H1 (cell line): Measurements from ENCODE around the gene KIAA1671.

Source experiments
- CBX5 ChIP-seq: fragments of 300-800, 300-1000 bp; sonication (generic); IDR thresholded peaks from 2 replicates; pipeline ENCODE4 v1.7.1; 2016; ENCODE audit warnings: antibody characterized with exemption, low read length, low read depth
- CEBPB ChIP-seq: IDR thresholded peaks from 2 replicates; pipeline ENCODE4 v1.6.1; 2012; ENCODE audit warnings: low read depth, low read length
- CREB1 ChIP-seq: IDR thresholded peaks from 2 replicates; pipeline ENCODE4 v1.6.1; 2012; ENCODE audit warnings: inconsistent platforms
- EGR1 ChIP-seq: IDR thresholded peaks from 2 replicates; pipeline ENCODE4 v1.6.1; 2011; ENCODE audit warnings: low read depth, low read length, borderline replicate concordance
- EZH2 ChIP-seq: fragments of 200-600 bp; sonication (generic); IDR thresholded peaks from 2 replicates; pipeline ENCODE4 v1.7.1; 2012; ENCODE audit warnings: low read depth, mild to moderate bottlenecking, moderate library complexity, low read length, inconsistent platforms; ENCODE audit not compliant: severe bottlenecking
- JUN ChIP-seq: IDR thresholded peaks from 2 replicates; pipeline ENCODE4 v1.6.1; 2011; ENCODE audit warnings: low read depth, mild to moderate bottlenecking, improper control_type of control experiment, low read length
- KDM4A ChIP-seq: IDR thresholded peaks from one replicate; pipeline ENCODE4 v1.7.1; 2012; ENCODE audit warnings: low read depth, mild to moderate bottlenecking, moderate library complexity, low read length, inconsistent platforms; ENCODE audit not compliant: severe bottlenecking
- POLR2A ChIP-seq, 2 experiments: IDR thresholded peaks; 1 replicate in 1 of 2; 2 replicates in 1 of 2; pipeline ENCODE4 v1.6.1; 2011; ENCODE audit warnings: low read depth in 2 of 2, low read length in 2 of 2, mild to moderate bottlenecking in 2 of 2; ENCODE audit errors: control extremely low read depth in 1 of 2
- RAD21 ChIP-seq, 2 experiments: IDR thresholded peaks in 1 of 2; conservative IDR thresholded peaks in 1 of 2; 2 replicates each; pipeline ENCODE4 v1.6.1; 2011; ENCODE audit warnings: low read depth in 2 of 2, low read length in 2 of 2, improper control_type of control experiment in 1 of 2, inconsistent platforms in 1 of 2, mild to moderate bottlenecking in 1 of 2, moderate library complexity in 1 of 2
- SIN3A ChIP-seq, 2 experiments: IDR thresholded peaks in 1 of 2; conservative IDR thresholded peaks in 1 of 2; 2 replicates each; pipeline ENCODE4 v1.6.1; 2011 to 2012; ENCODE audit warnings: low read length in 2 of 2, improper control_type of control experiment in 1 of 2, low read depth in 1 of 2, mild to moderate bottlenecking in 1 of 2
- TBP ChIP-seq: IDR thresholded peaks from 2 replicates; pipeline ENCODE4 v1.6.1; 2011; ENCODE audit warnings: low read depth, low read length, improper control_type of control experiment
- TF ChIP-seq, protein P1 (sequence below), 3 experiments: IDR thresholded peaks; 1 replicate in 2 of 3; 2 replicates in 1 of 3; pipeline versions ENCODE4 v1.5.1 to v1.6.1; 2011; ENCODE audit warnings: low read length in 3 of 3, mild to moderate bottlenecking in 3 of 3, inconsistent platforms in 2 of 3, low read depth in 1 of 3, moderate library complexity in 1 of 3; ENCODE audit not compliant: insufficient read depth in 1 of 3; ENCODE audit errors: control extremely low read depth in 1 of 3
- TF ChIP-seq, protein P2 (sequence below): IDR thresholded peaks from 2 replicates; pipeline ENCODE4 v1.6.1; 2012; ENCODE audit warnings: inconsistent platforms

DNA sequence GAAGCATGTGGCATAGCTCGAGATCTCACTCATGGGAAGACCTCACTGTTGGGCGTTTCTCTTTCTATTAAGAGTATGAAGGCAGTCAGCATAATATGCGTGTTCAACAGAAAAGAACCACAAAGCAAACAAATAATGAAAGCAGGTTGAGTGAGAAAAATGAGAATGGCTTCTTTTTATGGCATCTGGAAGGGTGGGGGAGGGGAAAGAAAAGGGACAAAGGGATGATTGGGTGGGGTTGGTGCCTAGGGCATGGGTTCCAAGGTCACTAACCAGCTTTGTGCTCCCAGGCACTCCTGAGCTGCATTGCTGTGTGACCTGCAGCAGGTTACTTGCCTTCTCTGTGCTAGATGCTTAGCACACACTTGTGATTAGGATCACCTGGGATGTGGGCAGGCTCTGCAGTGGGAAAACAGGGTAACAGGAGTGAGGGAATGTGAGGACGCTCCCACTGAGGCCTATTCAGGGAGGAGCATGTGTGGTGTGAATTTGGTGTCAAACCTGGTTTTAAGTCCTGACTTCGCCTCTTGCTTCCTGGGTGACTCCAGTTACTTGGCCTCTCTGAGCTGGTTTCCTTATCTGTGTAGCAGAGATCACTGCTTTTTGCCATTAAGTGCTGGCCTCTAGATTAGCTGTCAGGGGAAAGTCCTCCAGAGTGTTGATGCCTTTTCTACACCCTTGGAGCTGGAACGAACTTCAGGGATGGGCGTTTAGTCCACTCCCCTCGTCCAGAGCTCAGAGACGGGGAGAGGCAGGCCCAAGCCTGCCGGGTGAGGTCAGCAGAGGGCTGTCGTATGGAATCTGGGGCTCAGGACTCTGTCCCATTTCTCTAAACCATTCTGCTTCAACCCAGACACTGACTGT lies 74.8 kb downstream of the KIAA1671 start:
- TF ChIP-seq, protein P1, sequence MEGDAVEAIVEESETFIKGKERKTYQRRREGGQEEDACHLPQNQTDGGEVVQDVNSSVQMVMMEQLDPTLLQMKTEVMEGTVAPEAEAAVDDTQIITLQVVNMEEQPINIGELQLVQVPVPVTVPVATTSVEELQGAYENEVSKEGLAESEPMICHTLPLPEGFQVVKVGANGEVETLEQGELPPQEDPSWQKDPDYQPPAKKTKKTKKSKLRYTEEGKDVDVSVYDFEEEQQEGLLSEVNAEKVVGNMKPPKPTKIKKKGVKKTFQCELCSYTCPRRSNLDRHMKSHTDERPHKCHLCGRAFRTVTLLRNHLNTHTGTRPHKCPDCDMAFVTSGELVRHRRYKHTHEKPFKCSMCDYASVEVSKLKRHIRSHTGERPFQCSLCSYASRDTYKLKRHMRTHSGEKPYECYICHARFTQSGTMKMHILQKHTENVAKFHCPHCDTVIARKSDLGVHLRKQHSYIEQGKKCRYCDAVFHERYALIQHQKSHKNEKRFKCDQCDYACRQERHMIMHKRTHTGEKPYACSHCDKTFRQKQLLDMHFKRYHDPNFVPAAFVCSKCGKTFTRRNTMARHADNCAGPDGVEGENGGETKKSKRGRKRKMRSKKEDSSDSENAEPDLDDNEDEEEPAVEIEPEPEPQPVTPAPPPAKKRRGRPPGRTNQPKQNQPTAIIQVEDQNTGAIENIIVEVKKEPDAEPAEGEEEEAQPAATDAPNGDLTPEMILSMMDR (IDR thresholded peaks at IDR 0.05; ENCODE audit: control extremely low read depth in 1 of 3, insufficient read depth in 1 of 3, low read depth in 1 of 3, low read length in 3 of 3), result no peak
- TF ChIP-seq POLR2A (IDR thresholded peaks at IDR 0.05; ENCODE audit: control extremely low read depth in 1 of 2, low read depth in 2 of 2, low read length in 2 of 2), result no peak
- no peak for TF ChIP-seq KDM4A
- no peak for TF ChIP-seq CREB1
- TF ChIP-seq EGR1, result no peak
- TF ChIP-seq CBX5, result no peak
- no peak for TF ChIP-seq SIN3A (conservative IDR thresholded peaks at IDR 0.05 in 1 of 2, IDR thresholded peaks at IDR 0.05 in 1 of 2; ENCODE audit: low read depth in 1 of 2, low read length in 2 of 2)
- TF ChIP-seq EZH2, result no peak
- no peak for TF ChIP-seq RAD21 (IDR thresholded peaks at IDR 0.05 in 1 of 2, conservative IDR thresholded peaks at IDR 0.05 in 1 of 2; ENCODE audit: low read depth in 2 of 2, low read length in 2 of 2)
- no peak for TF ChIP-seq JUN
- no peak for TF ChIP-seq CEBPB
- TF ChIP-seq TBP, result no peak
- TF ChIP-seq, protein P2, sequence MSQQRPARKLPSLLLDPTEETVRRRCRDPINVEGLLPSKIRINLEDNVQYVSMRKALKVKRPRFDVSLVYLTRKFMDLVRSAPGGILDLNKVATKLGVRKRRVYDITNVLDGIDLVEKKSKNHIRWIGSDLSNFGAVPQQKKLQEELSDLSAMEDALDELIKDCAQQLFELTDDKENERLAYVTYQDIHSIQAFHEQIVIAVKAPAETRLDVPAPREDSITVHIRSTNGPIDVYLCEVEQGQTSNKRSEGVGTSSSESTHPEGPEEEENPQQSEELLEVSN, result no peak
